HG03103 (cell line): ENCODE results near the gene KCNMB2.
A peak's percentile ranks its signal among the peaks of the same experiment; 100 is the strongest.

Experiments
- ATAC-seq: cut with Tn5 transposase; IDR thresholded peaks from one replicate; pipeline ENCODE4 v1.9.1; 2021; ENCODE audit warnings: low read depth; ENCODE audit not compliant: unreplicated experiment

KCNMB2 gene

DNA sequence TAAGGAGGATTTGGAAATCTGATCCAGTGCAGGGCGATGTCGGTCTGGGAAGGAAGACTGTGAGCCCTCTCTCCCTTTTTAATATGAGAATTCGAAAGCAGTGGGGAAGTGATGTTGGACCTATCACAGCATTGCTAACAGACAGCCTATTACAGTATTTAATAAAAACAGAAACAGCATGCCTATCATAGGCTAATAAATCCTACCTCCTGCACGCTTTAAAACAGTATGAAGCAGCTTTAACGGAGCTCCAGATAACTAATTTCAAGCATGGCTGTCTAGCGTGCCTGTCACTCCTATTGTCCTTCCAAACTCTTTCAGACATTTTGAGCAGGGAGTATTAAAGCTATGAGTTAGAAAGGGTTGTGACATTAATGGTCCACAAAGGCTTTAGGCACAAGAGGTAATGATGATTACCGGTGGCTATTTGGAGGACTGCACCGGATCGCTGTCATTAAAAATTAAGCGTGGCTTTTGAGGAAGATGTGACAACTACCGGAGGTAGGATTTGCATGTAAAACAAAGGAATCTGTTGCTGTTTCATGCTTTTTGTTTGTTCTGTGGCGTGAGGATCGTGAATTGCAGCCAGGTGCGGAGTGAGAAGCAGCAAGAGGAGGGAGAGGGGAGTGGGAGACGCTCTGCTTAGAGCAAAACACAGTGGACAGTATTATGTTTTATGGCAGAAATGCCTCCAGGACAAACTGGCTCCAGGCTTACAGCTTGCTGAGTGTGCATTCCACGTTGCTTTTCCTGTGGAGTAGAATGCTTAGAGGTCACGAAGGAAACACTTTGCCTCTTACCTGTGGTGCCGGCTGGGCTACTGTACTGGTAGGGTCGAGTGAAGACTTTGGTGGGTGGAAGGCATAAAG lies at the start of gene KCNMB2:
TSS of gene KCNMB2 (plus strand) at position 226 of the 869 bp plus-strand sequence.
- no peak for ATAC-seq

DNA sequence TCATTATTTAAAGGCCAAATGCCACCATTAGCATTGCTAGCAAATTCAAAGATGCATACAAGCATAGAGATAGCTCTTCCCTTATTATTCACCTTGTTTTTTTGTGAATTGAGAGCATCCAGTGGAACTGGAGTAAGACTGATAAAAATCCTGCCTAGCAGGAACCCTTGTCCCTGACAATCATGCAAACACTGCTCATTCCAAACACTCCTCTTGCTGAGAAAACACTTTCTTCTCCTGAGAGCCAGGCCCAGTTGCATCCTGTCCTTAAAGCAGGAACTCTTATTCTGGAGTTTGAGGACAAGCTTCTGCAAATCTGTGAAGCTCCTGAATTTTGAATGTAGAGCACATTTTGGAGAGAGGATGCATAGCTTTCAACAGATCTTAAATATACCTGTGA lies 49.3 kb upstream of the KCNMB2 start:
- no peak for ATAC-seq

DNA sequence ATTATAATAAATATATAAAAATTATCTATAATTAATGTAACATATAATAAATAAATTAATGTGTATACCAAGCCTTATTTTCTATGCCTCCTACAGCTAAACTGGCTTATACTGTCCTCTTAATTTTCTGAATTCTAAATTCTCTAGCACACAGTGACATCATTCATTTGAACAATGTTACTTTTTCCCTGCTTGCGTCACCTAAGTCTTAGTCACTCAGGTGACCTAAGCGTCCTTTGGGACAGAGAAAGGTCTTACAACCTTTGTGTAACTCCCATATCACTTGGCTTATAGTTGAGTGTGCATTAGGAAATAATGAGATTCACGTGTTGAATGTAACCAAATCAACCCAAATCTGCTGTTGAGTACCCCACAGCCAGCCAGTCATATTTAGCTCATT lies 48.5 kb upstream of the KCNMB2 start:
- no peak for ATAC-seq

DNA sequence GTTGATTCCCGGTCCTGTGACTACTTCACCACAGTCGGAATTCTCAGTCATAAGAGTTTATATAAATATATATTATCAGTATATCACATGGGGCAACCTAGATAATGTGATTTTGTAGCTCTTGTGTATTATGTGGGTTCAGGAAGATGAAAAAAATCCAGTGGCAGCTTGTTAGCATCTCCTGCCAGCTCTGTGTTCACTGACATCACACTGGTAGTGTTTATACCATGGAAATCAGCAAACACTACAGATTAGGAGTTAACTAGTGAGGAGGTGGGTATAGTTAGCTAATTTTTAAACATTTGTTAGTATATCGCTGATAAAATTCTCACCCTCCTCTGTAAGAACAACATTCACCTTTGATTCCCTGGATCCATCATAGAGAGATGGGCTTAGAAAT lies 44.5 kb upstream of the KCNMB2 start:
- no peak for ATAC-seq

DNA sequence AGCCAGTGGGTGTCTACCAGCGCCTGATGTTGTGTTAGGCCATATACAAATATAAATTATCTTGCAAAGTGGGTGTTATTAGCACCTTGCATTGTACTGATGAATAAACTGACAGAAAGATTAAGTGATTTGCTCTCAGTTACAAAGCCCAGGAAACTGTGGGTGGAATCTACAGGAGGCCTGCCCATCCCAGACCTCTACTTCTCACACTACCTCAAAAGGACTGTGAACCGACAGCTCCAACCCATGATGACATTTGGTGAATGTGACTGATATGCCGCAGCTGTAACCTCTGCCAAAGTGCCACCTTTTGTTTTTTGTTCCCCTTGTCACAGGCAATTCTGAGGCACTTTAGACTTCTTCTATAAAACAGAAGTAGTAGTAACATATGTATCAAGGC lies 43.7 kb upstream of the KCNMB2 start:
- ATAC-seq: no peak

DNA sequence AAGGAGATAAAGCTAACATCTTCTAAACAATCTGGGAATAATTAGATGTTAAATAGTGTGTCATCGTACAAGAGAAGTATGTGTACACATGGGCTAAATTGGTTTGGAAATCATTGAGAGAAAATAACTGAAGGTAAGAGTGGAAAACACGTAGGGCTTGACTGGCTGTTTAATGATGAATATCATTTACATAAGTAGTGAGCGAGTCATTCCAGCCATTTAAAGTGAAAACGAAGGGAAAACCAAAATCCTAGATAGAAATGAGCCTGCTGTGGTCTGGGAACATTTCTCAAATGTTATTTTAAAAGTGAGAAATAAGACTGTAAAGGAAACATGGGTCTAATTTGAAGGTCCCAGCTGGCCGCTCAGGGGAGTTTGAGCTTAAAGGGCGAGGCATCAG lies 41.9 kb upstream of the KCNMB2 start:
- ATAC-seq: no peak

DNA sequence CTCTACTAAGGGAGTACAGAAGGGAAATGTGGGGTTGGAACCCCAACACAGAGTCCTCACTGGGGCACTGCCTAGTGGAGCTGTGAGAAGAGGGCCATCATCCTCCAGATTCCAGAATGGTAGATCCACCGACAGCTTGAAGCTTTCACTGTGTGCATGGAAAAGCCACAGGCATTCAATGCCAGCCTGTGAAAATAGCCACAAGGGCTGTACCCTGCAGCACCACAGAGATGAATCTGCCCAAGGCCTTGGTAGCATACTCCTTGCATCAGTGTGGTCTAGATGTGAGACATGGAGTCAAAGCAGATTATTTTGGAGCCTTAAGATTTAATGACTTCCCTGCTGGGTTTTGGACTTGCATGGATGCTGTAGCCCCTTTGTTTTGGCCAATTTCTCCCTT lies 39.3 kb upstream of the KCNMB2 start:
- no peak for ATAC-seq

DNA sequence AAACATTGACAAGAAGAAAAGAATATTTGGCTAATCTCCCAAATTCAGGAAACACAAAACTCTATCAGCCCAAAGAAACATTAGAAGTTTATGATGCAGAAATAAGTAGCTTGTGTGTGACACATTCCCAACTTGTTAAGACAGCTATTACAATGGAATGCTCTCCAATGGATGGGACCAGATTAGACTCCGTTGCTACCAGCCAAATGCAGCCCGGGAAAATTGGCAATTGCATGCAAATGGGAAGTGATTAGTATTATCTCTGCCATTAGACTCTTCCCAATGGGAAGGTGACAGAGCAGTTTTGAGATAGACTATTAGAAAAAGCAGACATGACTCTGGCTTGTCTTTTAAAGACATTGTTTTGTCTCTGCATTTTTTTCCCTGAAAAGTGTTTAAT lies 37.4 kb upstream of the KCNMB2 start:
- no peak for ATAC-seq

DNA sequence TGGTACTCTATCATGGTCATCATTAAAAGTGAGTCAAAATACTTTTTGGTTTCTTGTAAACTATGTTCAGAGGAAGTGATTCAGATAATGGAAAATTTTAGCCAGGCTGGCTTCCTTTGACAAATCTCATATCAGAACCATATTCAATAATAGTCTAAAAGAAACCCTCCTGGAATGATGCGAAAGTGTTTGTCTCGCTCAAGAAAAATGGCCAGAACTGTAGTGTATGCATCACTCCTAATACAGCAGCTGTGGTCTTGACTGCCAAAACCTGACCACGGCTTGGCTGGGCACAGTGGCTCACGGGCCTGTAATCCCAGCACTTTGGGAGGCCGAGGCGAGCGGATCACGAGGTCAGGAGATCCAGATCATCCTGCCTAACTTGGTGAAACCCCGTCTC lies 35.6 kb upstream of the KCNMB2 start:
- no peak for ATAC-seq

DNA sequence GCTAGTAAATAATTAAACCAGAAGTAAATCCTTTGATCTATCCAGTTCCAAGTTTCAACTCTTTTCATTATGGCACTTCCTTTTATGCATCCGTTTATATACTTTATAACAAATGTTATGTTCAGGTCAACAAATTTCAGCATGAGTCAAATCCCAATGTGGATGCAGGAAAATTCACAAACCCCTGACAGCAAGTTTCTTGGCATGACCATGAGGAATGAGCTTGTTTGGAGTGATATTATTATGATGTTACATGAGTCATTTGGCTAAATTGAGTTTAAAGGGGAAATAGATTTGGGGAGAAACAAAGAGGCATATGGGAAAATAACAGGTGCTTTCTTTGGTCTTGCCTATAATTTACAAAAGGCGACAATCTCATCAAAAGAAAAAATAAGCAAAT lies 32.1 kb upstream of the KCNMB2 start:
- no peak for ATAC-seq

DNA sequence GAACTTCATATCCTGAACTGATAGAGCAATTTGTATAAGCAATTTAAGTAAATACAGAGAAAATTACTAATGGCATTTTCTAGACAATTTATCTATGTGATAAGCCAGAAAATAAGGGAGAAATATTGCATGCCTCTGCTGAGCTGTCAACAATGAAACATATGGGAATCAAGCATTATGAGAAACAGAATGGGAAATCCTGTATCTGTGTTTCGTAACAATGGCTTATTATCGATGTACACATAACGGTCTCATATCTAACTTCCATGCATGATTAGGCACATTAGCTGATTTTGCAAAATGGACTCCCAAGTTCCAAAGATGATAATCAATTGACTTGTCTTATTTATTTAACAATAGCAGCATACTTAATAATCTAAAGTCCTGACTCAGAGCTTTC lies 30.4 kb upstream of the KCNMB2 start:
- ATAC-seq: no peak

DNA sequence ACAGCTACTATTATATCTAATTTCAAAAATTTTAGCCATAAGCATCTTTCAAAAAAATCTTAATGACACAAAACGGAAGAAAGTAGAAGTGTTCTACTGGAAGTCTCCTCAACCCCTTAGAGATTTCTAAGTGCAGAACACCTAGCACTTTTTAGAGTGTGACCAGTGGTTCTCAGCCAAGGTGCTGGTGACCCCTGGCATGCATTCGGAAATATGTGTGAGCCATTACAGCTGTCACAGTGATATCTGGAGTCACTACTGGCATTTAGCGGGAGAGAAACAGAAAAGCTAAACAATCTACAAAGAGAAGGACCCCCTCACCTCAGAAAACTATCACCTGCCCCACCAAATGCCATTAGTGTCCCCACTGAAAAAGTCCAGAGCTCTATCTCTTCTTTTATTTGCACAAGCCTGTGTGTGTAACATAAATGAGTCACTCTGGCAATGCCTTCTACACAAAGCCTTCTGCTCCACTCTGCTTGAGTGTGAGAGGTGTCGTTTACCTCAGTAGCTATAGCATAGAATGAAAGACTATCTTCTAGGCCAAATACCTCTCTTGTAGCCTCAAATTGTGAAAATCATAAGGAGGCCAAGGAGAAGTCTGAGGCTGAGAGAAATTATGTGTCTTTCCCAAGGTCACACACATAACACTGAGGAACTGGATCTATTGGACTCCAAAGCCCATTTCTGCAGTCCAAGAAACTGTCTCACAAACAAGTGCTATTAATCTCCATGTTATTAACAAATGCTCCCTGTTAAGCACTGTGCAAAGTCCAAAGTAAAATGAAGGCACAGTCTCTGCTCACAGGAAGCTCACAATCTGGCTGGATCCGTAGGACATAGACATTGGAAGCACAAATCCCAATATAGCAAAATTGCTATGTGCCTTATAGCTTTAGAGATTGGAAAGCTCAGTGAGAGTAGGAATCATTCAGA lies 28.5 kb upstream of the KCNMB2 start:
- no peak for ATAC-seq

DNA sequence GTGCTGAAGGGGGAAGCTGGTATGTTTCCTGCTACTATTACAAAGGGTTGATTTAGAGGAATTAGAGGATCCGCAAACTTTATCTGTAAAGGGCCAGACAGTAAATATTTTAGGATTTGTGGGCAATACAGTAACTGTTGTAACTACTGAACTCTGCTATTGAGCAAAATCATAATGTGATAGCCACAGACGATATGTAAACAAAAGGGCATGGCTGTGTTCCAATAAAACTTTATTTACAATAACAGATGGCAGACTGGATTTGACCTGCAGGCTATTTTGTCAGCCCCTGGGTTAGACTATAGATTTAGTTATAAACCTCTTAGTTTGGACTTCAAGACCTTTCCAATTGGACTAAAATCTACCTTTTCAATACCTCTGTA lies 27.8 kb upstream of the KCNMB2 start:
- ATAC-seq: no peak

DNA sequence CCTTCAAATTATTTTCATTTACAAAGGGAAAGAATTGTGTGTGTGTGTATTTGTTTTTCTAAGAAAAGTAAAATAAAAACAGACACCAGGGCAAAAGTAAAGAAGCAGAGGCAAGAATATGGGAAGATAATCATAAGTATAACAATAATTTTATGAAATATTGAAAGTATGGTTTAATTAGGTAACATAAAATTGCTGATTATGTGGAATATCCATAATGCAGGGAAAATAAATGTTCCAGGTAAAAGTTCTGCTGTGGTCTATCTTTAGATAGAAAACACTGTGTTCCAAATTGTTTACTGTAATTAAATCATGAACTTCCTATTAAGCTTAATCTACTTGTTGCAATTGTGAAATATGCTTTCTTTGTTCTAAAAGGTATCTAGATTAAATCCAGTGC lies 25.7 kb upstream of the KCNMB2 start:
- no peak for ATAC-seq

DNA sequence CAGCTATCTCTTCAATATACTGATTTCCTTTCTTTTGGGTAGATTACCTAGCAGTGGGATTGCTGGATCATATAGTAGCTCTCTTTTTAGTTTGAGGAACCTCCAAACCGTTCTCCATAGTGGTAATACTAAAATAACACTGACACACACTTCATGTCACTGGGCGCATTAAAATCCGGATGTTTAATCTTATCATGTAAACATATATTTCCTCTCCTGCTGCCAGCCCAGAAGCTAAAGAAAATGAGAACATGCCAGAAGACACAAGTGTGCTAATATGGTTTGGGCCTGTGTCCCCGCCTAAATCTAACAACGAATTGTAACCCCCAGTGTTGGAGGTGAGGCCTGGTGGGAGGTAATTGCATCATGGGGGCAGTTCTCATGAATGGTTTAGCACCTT lies 23.6 kb upstream of the KCNMB2 start:
- ATAC-seq: no peak

DNA sequence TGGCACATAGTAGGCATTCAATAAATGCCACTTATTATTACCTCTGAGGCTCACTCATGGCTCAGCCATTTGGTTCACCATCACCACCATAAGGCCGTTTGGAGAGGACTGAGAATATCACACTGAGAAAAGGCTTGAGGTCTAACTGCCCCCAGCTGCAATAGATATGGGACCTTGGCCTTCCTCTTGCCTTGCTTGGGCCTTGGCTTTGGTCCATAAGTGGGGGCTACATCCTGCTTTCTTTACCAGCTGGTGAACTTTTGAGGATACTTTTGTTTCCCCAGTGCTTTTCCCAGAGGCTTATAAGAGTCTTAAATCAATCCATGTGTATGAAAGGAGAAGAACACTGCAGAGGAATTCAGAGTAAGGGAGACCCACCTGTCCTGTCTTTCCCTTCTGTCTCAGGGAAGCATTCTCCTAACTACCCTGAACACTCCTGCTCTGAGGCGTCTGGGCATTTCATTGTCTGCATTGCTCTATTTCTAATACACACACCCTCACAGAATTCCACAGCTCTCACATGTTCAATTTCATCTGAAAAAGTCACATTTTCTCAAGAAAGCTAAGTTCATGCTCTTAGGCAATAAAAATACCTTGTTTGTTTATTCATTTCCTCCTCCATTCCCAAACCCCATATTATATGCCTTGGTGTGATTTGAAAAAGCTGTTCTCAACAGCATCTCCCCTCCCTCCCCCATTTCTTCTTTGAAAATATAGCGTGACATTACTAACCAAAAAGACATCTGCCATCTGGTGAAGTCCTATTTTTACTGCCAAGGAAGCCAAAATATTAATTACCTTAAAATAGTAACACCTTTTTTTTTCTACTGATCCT lies 22.5 kb upstream of the KCNMB2 start:
- no peak for ATAC-seq

DNA sequence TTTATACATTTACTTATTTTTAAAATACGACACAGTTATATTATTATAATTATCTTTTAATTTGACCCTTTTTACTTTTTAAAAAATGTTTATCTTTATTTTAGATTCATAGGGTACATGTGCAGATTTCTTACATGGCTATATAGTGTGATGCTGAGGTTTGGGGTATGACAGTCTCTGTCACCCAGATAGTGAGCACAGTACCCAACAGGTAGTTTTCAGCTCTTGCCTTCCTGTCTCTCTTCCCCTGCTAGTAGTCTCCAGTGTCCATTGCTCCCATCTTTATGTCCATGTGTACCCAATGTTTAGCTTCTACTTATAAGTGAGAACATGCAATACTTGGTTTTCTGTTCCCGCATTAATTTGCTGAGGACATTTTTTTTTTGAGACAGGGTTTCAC lies 21.8 kb upstream of the KCNMB2 start:
- no peak for ATAC-seq

DNA sequence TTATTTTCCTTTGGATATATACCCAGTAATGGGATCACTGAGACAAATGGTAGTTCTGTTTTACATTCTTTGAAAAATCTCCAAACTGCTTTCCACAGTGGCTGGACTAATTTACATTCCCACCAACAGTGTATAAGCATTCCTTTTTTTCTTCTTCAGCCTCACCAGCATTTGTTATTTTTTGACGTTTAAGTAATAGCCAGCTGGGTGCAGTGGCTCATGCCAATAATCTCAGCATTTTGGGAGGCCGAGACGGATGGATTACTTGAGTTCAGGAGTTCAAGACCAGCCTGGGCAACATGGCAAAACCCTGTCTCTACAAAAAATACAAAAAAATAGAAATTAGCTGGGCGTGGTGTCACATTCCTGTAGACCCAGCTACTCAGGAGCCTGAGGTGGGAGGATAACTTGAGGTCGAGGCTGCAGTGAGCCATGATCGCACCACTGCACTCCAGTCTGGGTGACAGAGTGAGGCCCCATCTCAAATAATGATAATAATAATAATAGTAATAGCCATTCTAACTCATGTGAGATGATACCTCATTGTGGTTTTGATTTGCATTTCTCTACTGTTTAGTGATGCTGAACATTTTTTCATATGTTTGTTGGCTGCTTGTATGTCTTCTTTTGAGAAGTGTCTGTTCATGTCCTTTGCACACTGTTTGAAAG lies 21.0 kb upstream of the KCNMB2 start:
- peak; percentile 27 for ATAC-seq

DNA sequence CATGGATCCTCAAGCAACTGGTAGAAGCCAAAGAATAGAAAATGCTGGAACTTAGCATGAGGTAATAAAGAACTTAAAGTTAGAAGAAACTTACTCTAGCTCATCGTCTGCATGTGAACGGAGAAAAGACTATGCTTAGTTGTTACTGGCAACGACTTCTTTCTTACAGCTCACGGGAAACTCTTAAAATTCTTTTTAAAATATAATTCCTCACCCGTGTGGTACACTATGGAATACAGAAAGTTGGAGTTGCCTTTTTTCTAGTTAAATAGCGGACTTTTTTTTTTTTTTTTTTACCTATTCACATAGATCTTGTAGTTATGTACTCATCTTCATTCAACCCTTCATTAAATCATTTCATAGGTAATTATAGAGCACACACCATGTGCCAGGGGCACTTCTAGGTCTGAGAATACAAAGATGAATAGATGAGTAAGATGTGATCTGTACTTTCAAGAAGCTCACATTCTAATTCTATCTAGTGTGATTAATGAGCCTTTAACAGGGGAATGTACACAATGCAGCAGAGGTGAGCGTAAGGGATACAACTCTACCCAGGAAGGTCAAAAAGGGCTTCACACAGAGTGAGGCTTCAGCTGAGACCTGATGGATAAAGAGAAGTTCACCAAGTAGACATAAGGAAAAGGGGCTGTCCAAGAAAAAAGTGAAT lies 18.4 kb upstream of the KCNMB2 start:
- ATAC-seq: no peak
